ES-I3 (cell line): ENCODE data around the gene SLC4A7.
"Not testable (repeated sequence)": the region's sequence is repeated elsewhere in the genome, so short reads cannot be mapped to it uniquely, and the experiment has no call there.

Source experiments
- H3K36me3 ChIP-seq: 2 replicates; pipeline ENCODE4 v1.6.1; 2013; ENCODE audit warnings: mild to moderate bottlenecking, low read length, control low read depth, moderate library complexity; ENCODE audit not compliant: insufficient read depth
- H3K4me1 ChIP-seq: 2 replicates; pipeline ENCODE4 v1.6.1; 2013; ENCODE audit warnings: mild to moderate bottlenecking, control low read depth, low read length; ENCODE audit not compliant: insufficient read depth
- H3K9ac ChIP-seq: 2 replicates; pipeline ENCODE4 v1.6.1; 2013; ENCODE audit warnings: low read depth, mild to moderate bottlenecking, low read length, moderate library complexity
- H3K9me3 ChIP-seq: 2 replicates; pipeline ENCODE4 v1.6.1; 2013; ENCODE audit warnings: mild to moderate bottlenecking, low read length, moderate library complexity; ENCODE audit not compliant: control insufficient read depth, insufficient read depth

SLC4A7 gene

GRCh38 chr3:27428446-27428845 is 55.7 kb downstream of the SLC4A7 start:
- Histone ChIP-seq H3K9ac (no peak overlapping the region), H3K9me3 (no peaks in the 10 kb centered on the region), H3K36me3 (peaks cover 9% of the 10 kb centered on the region; the same call in 1 of the 2 replicates), H3K4me1 (no peaks in the 10 kb centered on the region)

DNA sequence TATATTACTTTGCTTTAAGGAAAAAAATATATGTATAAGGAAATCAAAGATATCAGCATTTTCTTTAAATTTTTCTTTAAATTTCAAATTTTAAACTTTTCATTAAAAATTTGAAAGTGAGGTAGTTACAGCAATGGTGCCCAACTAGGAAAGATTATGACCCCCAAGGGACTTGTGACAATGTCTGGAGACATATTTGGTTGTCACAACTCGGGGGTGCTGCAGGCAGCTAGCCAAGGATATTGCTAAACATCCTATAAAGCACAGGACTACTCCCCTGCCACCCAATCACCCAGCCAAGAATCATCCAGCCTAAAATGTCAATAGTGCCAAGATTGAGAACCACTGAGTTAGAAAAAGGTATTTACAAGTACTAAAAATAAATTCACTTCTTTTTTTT is 57.3 kb downstream of the SLC4A7 start:
- Histone ChIP-seq H3K36me3 (peaks cover 9% of the 10 kb centered on the region; the same call in 1 of the 2 replicates), H3K9me3 (no peaks in the 10 kb centered on the region), H3K9ac (no peak overlapping the region), H3K4me1 (no peaks in the 10 kb centered on the region)

- Histone ChIP-seq H3K9me3 (no peaks in the 10 kb centered on the region), H3K9ac (no peak overlapping the region), H3K4me1 (no peaks in the 10 kb centered on the region), H3K36me3 (peaks cover 10% of the 10 kb centered on the region)
Observed at GRCh38 chr3:27425896-27426565, 58.2 kb downstream of the SLC4A7 start.

DNA sequence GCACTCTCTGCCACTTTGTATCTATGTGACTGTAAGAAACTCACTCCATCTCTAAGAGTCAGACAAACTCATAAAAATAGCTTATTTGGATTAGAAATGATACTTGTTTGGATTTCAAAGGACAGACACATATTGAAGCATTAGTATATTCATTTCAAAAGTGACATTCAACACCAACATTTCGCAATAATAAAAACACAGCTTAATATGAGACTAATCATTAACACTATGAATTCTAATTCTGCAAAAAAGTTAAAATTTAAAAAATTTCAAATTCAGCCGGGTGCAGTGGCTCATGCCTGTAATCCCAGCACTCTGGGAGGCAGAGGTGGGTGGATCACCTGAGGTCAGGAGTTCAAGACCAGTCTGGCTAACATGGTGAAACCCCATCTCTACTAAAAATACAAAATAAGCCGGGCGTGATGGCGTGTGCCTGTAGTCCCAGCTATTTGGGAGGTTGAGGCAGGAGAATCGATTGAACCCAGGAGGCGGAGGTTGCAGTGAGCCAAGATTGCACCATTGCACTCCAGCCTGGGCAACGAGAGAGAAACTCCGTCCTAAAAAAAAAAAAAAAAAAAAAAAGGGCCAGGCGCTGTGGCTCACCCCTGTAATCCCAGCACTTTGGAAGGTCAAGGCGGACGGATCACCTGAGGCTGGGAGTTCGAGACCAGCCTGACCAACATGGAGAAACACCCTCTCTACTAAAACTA is 59.2 kb downstream of the SLC4A7 start:
- not testable (repeated sequence) for H3K9me3 ChIP-seq, H3K4me1 ChIP-seq, H3K9ac ChIP-seq
- H3K36me3 ChIP-seq: peaks cover 13% of the 10 kb centered on the region

DNA sequence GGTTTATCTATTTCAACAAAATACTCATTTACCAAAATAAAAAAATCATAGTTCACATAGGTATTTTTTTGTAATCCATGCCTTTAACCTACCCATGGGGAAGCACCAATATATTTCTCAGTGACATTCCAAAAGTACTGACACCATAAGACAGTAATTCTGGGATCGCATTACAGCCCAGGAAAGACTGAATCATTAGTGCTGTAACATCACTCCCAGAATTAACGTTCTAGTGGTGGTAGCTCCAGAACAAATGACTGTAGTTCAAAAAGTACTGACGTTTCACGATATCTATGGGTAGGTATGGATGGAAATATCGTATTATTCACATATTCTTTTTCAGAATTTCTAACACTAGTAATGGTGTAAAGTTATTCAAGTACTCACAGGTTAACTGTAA is 60.7 kb downstream of the SLC4A7 start:
- H3K9me3 ChIP-seq: no peaks in the 10 kb centered on the region
- H3K36me3 ChIP-seq: peaks cover 15% of the 10 kb centered on the region
- H3K4me1 ChIP-seq: no peaks in the 10 kb centered on the region
- H3K9ac ChIP-seq: no peak overlapping the region

DNA sequence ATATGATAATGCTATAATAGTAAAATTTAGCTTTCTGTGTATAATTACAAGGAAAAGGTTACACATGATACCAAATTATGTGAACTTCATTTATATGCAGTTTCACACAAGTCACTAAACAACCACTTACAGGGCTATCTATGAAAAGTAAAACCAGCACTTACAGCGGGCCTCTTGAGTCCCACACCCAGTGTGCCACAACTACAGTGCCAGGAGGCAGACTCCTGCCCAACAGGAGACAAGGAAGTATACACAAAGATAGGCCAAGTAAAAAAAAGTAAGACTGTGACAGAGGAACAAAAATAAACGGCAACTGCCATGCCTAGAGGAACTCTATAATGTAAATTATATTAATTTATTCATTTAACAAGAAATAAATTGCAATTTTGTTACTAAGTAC is 61.6 kb downstream of the SLC4A7 start:
- peaks cover 22% of the 10 kb centered on the region for H3K36me3 ChIP-seq
- no peaks in the 10 kb centered on the region for H3K9me3 ChIP-seq
- H3K9ac ChIP-seq: no peak overlapping the region
- H3K4me1 ChIP-seq: no peaks in the 10 kb centered on the region

- Histone ChIP-seq H3K36me3 (peaks cover 18% of the 10 kb centered on the region; the same call in 1 of the 2 replicates), H3K4me1 (no peaks in the 10 kb centered on the region), H3K9me3 (no peaks in the 10 kb centered on the region), H3K9ac (no peak overlapping the region)
Observed at GRCh38 chr3:27415202-27415601, 69.0 kb downstream of the SLC4A7 start.

DNA sequence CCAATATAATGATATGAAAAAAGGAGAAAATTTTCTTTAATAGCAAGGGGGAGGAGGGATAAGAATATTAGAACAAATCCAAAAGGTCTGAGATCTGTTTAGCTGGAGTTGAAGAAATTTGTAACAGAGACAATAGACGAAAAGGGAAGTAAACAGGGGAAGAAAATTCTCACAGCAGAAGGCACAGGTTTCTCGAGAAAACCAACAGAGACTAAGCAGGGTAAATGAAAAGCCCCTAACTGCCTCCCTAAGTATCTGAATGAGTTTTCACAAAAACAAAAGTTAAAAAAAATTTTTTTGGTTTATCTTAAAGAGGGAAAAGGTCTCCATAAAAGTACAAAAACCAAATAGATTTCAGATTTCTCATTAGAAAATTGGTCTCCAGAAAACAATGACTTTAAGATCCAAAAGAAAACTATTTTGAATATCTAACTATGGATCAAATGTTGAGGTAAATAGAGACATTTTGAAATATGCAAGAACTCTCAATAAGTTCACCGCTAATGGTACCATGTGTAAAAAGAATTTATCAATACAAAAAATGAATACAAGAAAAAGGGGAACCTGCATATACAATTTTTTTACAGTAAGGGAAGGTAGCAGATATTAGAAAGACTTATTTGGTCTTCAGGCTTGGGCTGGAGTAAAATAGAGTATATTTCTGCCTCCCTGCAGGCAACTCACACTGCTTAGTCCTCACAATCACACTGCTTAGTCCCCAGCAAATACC is 91.1 kb downstream of the SLC4A7 start:
- H3K9ac ChIP-seq: no peak overlapping the region
- H3K36me3 ChIP-seq: peaks cover 2% of the 10 kb centered on the region
- H3K9me3 ChIP-seq: no peaks in the 10 kb centered on the region
- no peaks in the 10 kb centered on the region for H3K4me1 ChIP-seq

DNA sequence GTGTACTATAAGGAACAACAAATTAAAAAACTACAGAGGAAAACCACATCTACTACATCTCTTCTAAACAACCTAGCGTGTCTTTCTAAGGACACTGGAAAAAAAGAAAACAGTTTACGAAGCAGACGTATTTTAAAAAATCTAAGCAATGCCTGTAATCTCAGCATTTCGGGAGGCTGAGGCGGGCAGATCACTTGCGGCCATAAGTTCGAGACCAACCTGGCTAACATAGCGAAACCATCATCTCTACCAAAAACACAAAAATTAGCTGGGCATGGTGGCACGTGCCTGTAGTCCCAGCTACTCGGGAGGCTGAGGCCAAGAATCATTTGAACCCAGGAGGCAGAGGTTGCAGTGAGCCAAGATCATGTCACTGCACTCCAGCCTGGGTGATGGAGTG is 91.8 kb downstream of the SLC4A7 start:
- not testable (repeated sequence) for H3K36me3 ChIP-seq, H3K9me3 ChIP-seq, H3K4me1 ChIP-seq, H3K9ac ChIP-seq

- Histone ChIP-seq H3K36me3 (no peaks in the 10 kb centered on the region; the same call in 1 of the 2 replicates), H3K9me3 (no peaks in the 10 kb centered on the region), H3K4me1 (no peaks in the 10 kb centered on the region), H3K9ac (no peak overlapping the region)
Observed at GRCh38 chr3:27391796-27392195, 92.4 kb downstream of the SLC4A7 start.

DNA sequence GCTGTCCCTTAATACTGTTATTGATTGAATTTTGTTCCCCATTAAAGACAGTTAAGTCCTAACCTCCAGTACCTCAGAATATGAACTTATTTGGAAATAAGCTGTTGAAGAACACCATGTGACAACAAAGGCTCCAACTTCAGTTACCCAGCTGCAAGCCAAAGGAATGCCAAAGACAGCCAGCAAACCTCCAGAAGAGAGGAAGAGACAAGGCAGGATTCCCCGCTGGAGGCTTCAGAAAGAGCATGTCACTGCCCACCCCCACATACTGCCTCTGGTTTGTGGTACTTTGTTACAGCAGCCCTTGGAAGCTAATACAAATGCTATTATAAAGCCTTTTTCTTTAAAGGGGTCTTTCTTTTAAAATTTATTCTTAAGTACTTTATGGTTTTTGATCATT is 96.6 kb downstream of the SLC4A7 start:
- H3K36me3 ChIP-seq: peaks cover 7% of the 10 kb centered on the region
- no peaks in the 10 kb centered on the region for H3K4me1 ChIP-seq
- H3K9ac ChIP-seq: no peak overlapping the region
- no peaks in the 10 kb centered on the region for H3K9me3 ChIP-seq

GRCh38 chr3:27385504-27385903 is 98.7 kb downstream of the SLC4A7 start:
- Histone ChIP-seq H3K36me3 (peaks cover 7% of the 10 kb centered on the region), H3K9ac (no peak overlapping the region), H3K9me3 (no peaks in the 10 kb centered on the region), H3K4me1 (no peaks in the 10 kb centered on the region)

DNA sequence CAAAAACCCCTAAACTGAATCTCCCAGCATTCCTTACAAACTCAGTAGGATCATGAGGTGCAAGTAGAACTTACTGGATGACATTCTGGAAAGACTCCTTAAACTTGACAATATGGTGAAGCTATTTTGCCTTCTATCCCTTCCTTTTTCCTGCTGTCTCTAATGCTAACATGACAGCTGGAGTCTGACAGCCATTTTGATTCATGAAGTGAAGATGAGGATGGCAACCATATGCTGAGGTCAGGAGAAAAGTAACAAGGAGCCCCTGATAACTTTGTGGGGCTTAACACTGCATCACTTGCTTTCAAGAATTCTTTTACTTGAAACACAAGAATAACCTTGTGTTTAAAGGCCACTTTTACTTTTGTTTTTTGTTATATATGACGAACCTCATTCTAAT is 100.0 kb downstream of the SLC4A7 start:
- Histone ChIP-seq H3K9me3 (no peaks in the 10 kb centered on the region), H3K9ac (no peak overlapping the region), H3K36me3 (peaks cover 7% of the 10 kb centered on the region), H3K4me1 (no peaks in the 10 kb centered on the region)

DNA sequence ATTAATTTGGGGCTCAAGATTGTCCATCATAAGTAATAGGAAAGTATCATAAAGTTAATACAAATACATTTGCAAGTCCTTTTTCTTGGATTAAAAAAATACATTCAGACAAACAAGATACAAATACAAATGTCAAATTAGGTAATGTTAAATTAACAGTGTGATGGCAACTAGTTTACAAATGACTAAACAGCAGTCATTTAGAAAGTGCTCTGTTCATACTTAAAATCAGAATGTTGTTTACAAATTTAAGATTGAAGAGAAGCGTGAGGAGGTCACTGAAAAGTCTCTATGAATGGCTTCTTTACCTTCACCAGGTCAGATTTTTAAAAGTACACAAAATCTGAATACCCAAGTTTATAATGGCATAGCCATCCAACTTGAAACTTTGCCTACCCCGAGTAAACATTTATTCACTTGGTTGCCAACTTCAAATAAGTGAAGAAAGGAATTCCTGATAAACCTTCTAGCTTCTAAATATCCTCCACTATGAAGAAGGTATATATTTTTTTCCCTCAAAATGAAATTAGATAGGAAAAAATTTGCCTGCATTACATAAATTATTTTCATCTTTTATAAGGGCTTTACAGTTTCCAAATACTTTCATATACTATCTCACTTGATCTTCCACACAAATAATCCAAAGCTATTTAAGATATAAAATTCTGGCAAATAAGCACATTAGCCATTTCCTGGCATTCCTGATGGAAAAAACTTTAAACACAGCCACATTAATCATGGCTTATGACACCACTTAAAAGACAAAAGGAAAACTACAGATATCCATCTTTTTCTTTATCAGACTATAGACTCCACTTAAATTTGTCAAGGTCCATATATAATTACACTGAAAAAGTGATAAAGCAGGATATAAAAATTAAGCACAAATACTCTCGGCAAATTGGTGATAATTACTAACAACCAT is 103.5 kb downstream of the SLC4A7 start:
- Histone ChIP-seq H3K36me3 (peaks cover 6% of the 10 kb centered on the region), H3K9me3 (no peaks in the 10 kb centered on the region), H3K9ac (no peak overlapping the region), H3K4me1 (no peaks in the 10 kb centered on the region)
